Stimulated activated CD4-positive, alpha-beta T cell treated with anti-CD3 and anti-CD28 coated beads, Interleukin-12 subunit alpha, Interleukin-12 subunit beta, amount 100 ng/mL, for 48 hours (primary cell): ENCODE results near the gene HSPA1B.
"Not testable (repeated sequence)": the region's sequence is repeated elsewhere in the genome, so short reads cannot be mapped to it uniquely, and the experiment has no call there.

Experiments
- DNase-seq, 3 donors: peaks; one replicate each; pipeline ENCODE4 v3.0.0-alpha.2; 2020; ENCODE audit warnings: low read depth in 2 of 3, low spot score in 1 of 3

Gene HSPA1B

DNA sequence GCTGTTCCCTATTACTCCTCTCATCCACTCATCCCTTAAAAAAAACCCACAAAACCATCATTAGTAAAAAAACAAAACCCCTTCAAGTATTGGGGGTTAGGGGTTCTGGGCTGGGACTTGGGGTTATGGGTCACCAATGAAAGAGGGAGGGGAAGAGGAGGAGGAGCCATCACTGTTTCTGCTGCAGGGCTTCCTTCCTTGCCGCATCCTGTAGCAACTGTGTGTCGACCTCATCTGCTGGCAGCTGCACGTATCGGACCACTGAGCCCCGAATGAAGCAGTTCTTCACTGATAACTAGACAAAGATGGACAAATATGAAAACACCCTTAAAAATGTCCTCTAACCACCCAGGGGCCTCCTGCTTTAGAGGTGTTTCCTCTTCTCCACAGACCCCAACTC is 29.9 kb upstream of the HSPA1B start:
- DNase-seq, result no peak

DNA sequence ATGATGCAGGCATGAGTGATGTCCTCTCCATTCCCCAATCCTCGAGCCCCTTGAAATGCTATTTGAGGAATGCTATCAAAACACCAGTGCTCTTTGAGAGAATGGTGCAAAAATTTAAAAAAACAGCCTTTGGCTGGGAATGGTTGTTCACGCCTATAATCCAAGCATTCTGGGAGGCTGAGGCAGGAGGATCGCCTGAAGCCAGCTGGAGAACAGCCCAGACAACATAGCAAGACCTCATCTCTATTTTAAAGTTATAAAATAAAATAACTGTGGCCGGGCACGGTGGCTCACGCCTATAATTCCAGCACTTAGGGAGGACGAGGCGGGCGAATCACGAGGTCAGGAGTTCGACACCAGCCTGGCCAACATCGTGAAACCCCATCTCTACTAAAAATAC is 27.8 kb upstream of the HSPA1B start:
- no peak for DNase-seq

DNA sequence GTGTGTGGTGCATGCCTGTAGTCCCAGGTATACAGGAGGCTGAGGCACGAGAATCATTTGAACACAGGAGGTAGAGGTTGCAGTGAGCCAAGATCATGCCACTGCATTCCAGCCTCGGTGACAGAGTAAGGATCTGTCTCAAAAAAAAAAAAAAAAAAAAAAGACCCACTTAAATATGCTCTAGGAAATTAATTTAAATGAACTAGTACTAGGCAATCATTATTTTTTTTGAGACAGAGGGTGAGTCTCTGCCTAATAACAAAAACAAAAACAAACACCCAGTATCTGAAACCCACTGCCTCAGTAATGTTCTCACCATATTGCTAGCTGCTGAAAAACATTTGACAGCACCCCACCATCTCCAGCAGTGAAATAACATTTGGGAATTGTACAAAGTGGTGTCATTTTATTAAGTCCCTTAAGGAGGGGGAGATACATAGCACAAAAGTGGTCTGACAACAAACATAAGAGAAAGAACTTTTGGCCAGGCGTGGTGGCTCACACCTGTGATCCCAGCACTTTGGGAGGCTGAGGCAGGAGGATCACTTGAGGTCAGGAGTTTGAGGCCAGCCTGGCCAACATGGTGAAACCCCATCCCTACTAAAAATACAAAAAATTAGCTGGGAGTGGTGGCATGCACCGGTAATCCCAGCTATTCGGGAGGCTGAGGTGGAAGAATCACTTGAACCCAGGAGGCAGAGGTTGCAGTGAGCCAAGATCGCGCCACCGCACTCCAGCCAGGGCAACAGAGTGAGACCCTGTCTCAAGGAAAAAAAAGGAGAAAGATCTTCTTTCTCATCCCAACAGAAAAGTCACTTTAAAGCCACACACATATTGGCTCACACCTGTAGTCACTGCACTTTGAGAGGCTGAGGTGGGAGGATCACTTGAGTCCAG is 26.3 kb upstream of the HSPA1B start:
- DNase-seq, result not testable (repeated sequence)

- DNase-seq, result no peak
Measured at GRCh38 chr6:31805939-31806469, 21.5 kb upstream of the HSPA1B start.

GRCh38 chr6:31806470-31807272 is 20.9 kb upstream of the HSPA1B start, which contains the start of gene LSM2:
Gene LSM2 (minus strand): TSS chr6:31806966. CDS start chr6:31806757, 209 bp downstream.
- peak; percentile 93 to 97 (median 97) for DNase-seq

DNA sequence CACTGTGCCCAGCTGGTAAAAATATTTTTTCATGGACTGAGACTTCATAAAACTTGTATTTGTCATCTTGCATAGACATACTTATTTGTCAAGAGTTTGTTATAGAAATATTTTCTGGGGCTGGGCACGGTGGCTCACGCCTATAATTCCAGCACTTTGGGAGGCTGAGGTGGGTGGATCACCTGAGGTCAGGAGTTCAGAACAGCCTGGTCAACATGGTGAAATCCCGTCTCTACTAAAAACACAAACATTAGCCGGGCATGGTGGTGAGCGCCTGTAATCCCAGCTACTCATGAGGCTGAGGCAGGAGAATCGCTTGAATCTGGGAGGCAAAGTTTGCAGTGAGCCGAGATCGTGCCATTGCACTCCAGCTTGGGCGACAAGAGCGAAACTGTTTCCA is 18.9 kb upstream of the HSPA1B start:
- not testable (repeated sequence) for DNase-seq

- no peak for DNase-seq
Measured at GRCh38 chr6:31811645-31812044, 15.9 kb upstream of the HSPA1B start.

- DNase-seq, result no peak
Measured at GRCh38 chr6:31813465-31813849, 14.1 kb upstream of the HSPA1B start.

DNA sequence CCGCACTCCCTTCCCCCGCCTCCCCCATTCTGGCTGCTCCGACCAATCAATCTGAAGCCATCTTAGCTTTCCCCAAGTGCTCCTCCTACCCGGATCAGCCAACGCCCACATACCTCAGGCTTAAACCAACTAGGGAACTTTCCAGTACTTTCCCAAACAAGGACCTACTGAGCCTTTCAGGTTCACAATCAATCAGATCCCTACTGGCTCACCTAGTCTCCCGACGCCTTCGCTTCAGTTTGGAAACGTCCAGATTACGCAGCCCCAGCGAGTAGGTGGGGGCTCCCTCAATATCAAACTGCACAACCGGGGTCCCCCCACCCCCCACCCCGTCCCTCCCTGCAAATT is 12.9 kb upstream of the HSPA1B start:
- peak in 2 of 3 donors; percentile 60 to 68 for DNase-seq

GRCh38 chr6:31815025-31815838 is 12.3 kb upstream of the HSPA1B start, which contains the start of the genes HSPA1A and HSPA1L:
Gene HSPA1A (plus strand): TSS chr6:31815543. CDS start chr6:31815757, 214 bp downstream.
Gene HSPA1L (minus strand): TSS chr6:31815283. CDS start chr6:31811972, 3,311 bp downstream.
- peak in 2 of 3 donors; percentile 50 to 53 for DNase-seq

- DNase-seq, result not testable (repeated sequence)
Measured at GRCh38 chr6:31817133-31817928, 10.2 kb upstream of the HSPA1B start.

DNA sequence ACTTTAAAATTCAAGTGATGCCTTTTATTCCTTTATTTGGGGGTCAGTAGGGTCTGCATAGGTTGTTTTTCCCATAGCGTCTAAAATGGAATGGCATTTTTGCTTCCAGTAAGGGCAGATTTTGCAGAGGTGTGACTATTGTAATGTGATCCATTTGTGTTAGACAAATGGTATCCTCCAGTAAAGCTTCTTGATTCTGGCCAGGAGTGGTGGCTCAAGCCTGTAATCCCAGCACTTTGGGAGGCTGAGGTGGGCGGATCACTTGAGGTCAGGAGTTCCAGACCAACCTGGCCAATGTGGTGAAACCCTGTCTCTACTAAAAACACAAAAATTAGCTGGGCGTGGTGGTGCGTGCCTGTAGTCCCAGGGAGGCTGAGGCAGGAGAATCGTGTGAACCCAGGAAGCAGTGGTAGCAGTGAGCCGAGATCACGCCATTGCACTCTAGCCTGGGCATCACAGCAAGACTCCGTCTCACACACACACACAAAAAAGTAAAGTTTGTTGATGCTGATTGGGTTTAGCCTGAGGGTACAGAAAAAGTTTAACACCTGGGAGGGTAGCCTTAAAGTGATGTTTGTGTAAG is 9.5 kb upstream of the HSPA1B start:
- not testable (repeated sequence) for DNase-seq

- no peak for DNase-seq
Measured at GRCh38 chr6:31819871-31820299, 7.7 kb upstream of the HSPA1B start.

- not testable (repeated sequence) for DNase-seq
Measured at GRCh38 chr6:31820399-31820798, 7.1 kb upstream of the HSPA1B start.

DNA sequence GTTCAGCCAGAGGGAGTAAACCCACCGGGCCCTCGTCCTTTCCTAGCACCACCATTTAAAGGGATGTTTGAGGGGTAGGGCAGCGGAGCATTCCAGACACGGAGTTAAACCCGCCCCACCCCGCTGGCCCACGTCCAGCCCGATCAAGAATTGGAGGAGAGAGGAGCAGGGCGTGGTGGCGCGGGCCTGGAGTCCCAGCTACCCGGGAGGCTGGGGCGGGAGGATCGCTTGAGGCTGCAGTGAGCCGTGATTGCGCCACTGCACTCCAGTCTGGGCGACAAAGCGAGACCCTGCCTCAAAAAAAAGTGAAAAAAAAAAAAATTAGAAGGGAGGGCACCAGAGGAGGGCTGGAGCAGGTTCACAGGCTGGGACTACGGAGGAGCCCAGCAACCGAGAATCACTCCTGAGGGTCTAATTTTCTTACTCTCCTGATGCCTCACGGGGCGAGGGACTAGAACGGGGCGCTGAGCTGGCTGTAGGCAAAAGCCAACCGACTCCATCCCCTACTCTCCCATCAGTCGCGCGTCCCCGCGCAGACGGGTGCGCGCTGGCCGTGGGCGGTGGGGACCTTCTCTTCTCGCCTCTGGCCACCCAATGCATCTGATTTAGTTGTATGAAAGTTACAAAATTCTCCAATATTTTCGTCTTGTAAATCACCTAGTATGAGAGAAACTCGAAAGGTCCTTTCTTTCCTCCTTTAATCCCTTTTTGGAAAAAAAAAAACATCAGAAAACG is 6.1 kb upstream of the HSPA1B start:
- DNase-seq, result peak; percentile 57 to 72 (median 70)

DNA sequence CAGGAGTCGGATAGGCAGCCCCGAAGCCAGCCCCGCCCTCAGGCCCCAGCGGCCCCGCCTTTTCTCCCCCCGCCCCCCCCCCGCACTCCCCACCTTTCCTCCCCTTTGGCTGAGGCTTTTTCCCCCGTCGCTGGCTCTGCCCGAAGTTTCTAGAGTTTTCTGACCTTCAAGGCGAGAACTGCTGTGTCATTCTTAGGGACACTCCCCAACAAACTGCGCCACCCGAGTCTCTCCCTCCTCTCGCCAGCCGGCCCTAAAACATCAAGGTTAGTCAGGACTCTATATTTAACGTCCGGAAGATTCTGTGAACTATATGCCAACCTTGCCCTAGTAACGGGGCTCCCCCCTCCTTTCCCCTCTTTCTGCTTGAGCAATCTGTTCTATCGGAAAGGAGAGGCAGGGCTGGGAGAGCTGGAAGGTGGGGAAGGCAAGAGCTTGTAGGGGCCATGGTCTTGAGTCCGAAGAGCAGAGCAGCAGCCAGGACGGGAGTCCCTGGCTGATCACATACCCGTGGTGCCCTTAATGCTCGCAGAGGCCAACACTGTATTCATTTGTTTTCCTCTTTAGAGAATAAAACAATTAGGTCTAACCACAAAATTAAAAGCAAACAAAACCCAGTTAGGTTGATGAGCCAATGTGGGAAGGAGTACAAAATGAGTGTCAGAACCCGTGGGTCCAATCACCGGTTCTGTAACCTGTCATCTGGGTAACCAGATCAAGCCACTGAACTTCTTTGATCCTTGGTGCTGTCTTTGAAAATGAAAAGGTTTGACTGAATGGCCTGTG is 5.3 kb upstream of the HSPA1B start:
- peak in 1 of 3 donors; percentile 49 for DNase-seq

DNA sequence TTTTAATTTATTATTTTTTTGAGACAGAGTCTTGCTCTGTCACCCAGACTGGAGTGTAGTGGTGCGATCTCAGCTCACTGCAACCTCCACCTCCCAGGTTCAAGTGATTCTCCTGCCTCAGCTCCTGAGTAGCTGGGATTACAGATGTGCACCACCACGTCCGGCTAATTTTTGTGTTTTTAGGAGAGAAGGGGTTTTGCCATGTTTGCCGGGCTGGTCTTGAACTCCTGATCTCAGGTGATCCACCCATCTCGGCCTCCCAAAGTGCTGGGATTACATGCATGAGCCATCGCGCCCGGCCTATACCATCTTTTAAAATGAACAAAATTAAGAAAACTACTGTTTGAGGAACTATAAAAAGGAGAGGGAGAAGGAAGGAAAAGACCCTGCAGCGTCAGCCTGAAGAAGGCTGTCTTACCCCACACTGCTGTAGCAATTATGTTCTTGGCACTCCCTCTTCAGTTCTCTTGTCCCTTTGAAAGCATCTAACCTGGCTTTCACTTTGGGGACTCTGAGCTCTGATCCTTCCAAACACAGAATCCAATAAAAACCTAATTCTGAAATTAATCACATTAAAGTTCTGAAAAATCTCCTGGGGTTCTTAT is 3.8 kb upstream of the HSPA1B start:
- DNase-seq, result not testable (repeated sequence)

GRCh38 chr6:31825553-31825952 is 2.0 kb upstream of the HSPA1B start:
- no peak for DNase-seq
